Transverse colon (tissue), 4 donors: ENCODE results near the gene FAM170B.

Experiments used
- CTCF ChIP-seq, 5 experiments: fragments of 200-600 bp in 3 of 5; fragments of 450-650 bp in 2 of 5; sonication (generic) in 3 of 5; IDR thresholded peaks; 1 replicate in 2 of 5; 2 replicates in 3 of 5; pipeline ENCODE4 v1.5.1; 2016 to 2017; ENCODE audit warnings: antibody characterized with exemption in 5 of 5, inconsistent platforms in 3 of 5, mild to moderate bottlenecking in 2 of 5, moderate library complexity in 1 of 5
- EP300 ChIP-seq: sonication (generic); formaldehyde crosslinking; IDR thresholded peaks from one replicate; pipeline ENCODE4 v1.6.1; 2017; ENCODE audit warnings: antibody characterized with exemption, low read depth
- POLR2A ChIP-seq: fragments of 450-650 bp; IDR thresholded peaks from one replicate; pipeline ENCODE4 v1.6.1; 2016; ENCODE audit warnings: antibody characterized with exemption, mild to moderate bottlenecking, moderate library complexity
- POLR2AphosphoS5 ChIP-seq, 3 donors: sonication (generic); formaldehyde crosslinking; IDR thresholded peaks; one replicate each; pipeline ENCODE4 v1.6.1; 2016; ENCODE audit warnings: antibody characterized with exemption in 3 of 3

GRCh38 chr10:49141541-49142332 is 7.9 kb upstream of the FAM170B start:
- TF ChIP-seq CTCF (IDR thresholded peaks at IDR 0.05) (no peak), POLR2A (no peak), EP300 (no peak), POLR2AphosphoS5 (IDR thresholded peaks at IDR 0.05) (no peak)
